Endodermal cell (in vitro differentiated cells): Measurements from ENCODE around the gene SLC28A1. TPM values are rescaled to one million over a fixed set of nuclear protein-coding genes. Genes with fewer than 3 reads are reported as not detected.

Source experiments
- DNase-seq: peaks from one replicate; pipeline ENCODE4 v3.0.0-alpha.2; 2017
- H3K27ac ChIP-seq: 2 replicates; pipeline ENCODE4 v1.5.1; 2013; ENCODE audit warnings: mild to moderate bottlenecking, low read depth, low read length, moderate library complexity
- H3K27me3 ChIP-seq: 2 replicates; pipeline ENCODE4 v1.6.1; 2013; ENCODE audit warnings: mild to moderate bottlenecking, low read length, moderate library complexity; ENCODE audit not compliant: insufficient read depth, control insufficient read depth, poor library complexity, severe bottlenecking
- H3K36me3 ChIP-seq: 2 replicates; pipeline ENCODE4 v1.7.0; 2013; ENCODE audit warnings: mild to moderate bottlenecking, low read length, moderate library complexity; ENCODE audit not compliant: control insufficient read depth, insufficient read depth
- H3K4me1 ChIP-seq: one replicate; pipeline ENCODE4 v1.7.0; 2013; ENCODE audit warnings: low read length; ENCODE audit not compliant: control insufficient read depth, insufficient read depth
- H3K4me3 ChIP-seq: 2 replicates; pipeline ENCODE4 v1.5.1; 2013; ENCODE audit warnings: mild to moderate bottlenecking, low read length, moderate library complexity
- H3K9ac ChIP-seq: 2 replicates; pipeline ENCODE4 v1.6.1; 2013; ENCODE audit warnings: mild to moderate bottlenecking, low read length, moderate library complexity; ENCODE audit not compliant: poor library complexity, severe bottlenecking; ENCODE audit errors: extremely low read depth
- H3K9me3 ChIP-seq: 2 replicates; pipeline ENCODE4 v1.6.1; 2013; ENCODE audit warnings: mild to moderate bottlenecking, low read length, moderate library complexity; ENCODE audit not compliant: control insufficient read depth
- H3K27ac Mint-ChIP-seq: 2 replicates; pipeline ENCODE4 v1.8.0; 2020; ENCODE audit warnings: mixed read lengths
- H3K27me3 Mint-ChIP-seq: 2 replicates; pipeline ENCODE4 v1.8.0; 2021; ENCODE audit warnings: mild to moderate bottlenecking, mixed read lengths; ENCODE audit not compliant: insufficient read depth
- H3K36me3 Mint-ChIP-seq: 2 replicates; pipeline ENCODE4 v1.8.0; 2020; ENCODE audit warnings: low read depth, mixed read lengths
- H3K4me1 Mint-ChIP-seq: 2 replicates; pipeline ENCODE4 v1.8.0; 2020; ENCODE audit warnings: mixed read lengths
- H3K4me3 Mint-ChIP-seq: 2 replicates; pipeline ENCODE4 v1.8.0; 2020; ENCODE audit warnings: mild to moderate bottlenecking, moderate library complexity, mixed read lengths
- H3K9me3 Mint-ChIP-seq: 2 replicates; pipeline ENCODE4 v1.8.0; 2020; ENCODE audit warnings: mild to moderate bottlenecking, mixed read lengths
- WGBS, 2 experiments: methylation state at CpG; one replicate each; pipeline versions ENCODE4 v1.1.5 to v1.1.7; 2013; ENCODE audit warnings: missing lambda C conversion rate in 2 of 2, mixed read lengths in 1 of 2; ENCODE audit not compliant: insufficient coverage in 1 of 2, insufficient read length in 1 of 2; 5-methylcytosine and 5-hydroxymethylcytosine counted together
- long read RNA-seq, 4 experiments: library from polyadenylated mRNA in 2 of 4; library from RNA in 1 of 4; library from capped mRNA in 1 of 4; stranded (forward) in 3 of 4; unstranded in 1 of 4; transcript quantifications; one replicate each; pipeline ENCODE4 v2.0.0, GENCODE V29; 2020 to 2021; ENCODE audit warnings: inconsistent platforms in 1 of 4
- polyA plus RNA-seq, 2 experiments: library from polyadenylated mRNA; stranded (reverse); fragments of 50-300 nt; gene quantifications; one replicate each; pipeline ENCODE4 v1.2.3, GENCODE V29; 2013
- total RNA-seq, 2 donors: library from RNA; stranded (reverse); fragmentation: NEBNext Ultra II Directional in 1 of 2; extraction: Animal tissue kit (Norgen Biotek cat#: 25700) in 1 of 2; gene quantifications; 2 replicates in 1 of 2; 3 replicates in 1 of 2; pipeline ENCODE4 v1.2.1, GENCODE V29; 2021
- TF ChIP-seq, protein P1 (sequence below): fragments of 200-600 bp; sonication (generic); conservative IDR thresholded peaks from 2 replicates; pipeline ENCODE4 v1.5.0; 2021; ENCODE audit warnings: antibody characterized with exemption, mild to moderate bottlenecking

Gene SLC28A1, protein sequence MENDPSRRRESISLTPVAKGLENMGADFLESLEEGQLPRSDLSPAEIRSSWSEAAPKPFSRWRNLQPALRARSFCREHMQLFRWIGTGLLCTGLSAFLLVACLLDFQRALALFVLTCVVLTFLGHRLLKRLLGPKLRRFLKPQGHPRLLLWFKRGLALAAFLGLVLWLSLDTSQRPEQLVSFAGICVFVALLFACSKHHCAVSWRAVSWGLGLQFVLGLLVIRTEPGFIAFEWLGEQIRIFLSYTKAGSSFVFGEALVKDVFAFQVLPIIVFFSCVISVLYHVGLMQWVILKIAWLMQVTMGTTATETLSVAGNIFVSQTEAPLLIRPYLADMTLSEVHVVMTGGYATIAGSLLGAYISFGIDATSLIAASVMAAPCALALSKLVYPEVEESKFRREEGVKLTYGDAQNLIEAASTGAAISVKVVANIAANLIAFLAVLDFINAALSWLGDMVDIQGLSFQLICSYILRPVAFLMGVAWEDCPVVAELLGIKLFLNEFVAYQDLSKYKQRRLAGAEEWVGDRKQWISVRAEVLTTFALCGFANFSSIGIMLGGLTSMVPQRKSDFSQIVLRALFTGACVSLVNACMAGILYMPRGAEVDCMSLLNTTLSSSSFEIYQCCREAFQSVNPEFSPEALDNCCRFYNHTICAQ
- not detected for total RNA-seq
- polyA plus RNA-seq (2013, experiment 1 of 2), result not detected
- not detected for polyA plus RNA-seq (2013, experiment 2 of 2)
- long read RNA-seq, experiment 1, result 0 reads
- long read RNA-seq, experiment 2, result 0 reads
- long read RNA-seq, experiment 3, result 0 reads
- long read RNA-seq, experiment 4, result 0 reads

DNA sequence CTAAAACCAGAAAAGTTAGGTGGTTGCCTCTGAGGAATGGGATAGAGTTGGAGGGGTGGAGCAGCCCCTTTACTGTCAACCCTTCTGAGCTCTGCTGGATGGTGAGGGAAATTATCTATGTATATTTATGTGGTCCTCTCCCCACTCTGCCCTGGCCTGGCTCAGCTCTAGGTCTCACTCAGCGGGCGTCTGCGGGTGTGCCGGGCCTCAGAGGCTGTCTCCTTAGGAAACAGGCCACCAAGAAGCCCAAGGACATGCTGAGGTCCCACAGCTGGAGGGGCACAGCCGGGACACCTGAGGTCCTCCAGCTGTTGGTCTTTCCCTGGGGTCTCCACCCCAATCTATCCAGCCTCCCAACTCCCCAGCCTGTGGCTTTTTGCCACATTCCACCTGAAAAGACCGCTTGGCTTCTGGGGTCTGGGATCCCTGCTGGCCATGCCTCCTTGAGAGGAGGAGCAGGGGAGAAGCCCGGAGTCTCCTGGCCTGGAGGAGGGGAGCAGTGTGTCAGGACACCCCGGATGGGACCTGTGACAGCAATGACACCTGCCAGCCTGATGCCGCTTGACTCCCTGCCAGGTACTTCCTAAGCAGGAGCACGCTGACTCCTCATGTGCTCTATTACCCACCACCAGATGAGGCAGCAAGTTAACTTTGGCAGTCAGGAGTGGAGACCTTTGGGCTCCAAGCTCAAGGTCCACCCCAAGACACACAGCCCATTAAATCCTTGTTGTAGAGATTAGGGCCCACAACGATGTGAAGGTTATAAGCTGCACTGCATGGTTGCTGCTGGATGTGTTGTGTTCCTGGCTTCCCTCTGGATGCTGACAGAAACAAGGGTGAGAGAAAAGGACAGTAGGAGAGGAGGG lies at the start of gene SLC28A1:
Gene SLC28A1, plus strand, starts transcription at position 747 of the 866 bp plus-strand sequence. CDS start 3,099 bp downstream, outside the sequence.
- H3K36me3 ChIP-seq, result no peaks in the 10 kb centered on the region
- H3K4me3 ChIP-seq, result no peak within 1 kb of the TSS
- WGBS, 2 experiments, result 92 to 98% methylated on average over 6 to 11 of the region's 11 CpGs
- no peaks in the 10 kb centered on the region for H3K27me3 ChIP-seq
- no peak within 1 kb of the TSS for H3K27ac ChIP-seq
- Mint-ChIP-seq H3K27me3 (peaks cover 2% of the 10 kb centered on the region), H3K4me1 (no peaks in the 10 kb centered on the region), H3K4me3 (no peak within 1 kb of the TSS), H3K27ac (no peak within 1 kb of the TSS), H3K36me3 (no peaks in the 10 kb centered on the region), H3K9me3 (no peaks in the 10 kb centered on the region)
- no peaks in the 10 kb centered on the region for H3K9me3 ChIP-seq
- H3K4me1 ChIP-seq, result no peaks in the 10 kb centered on the region
- TF ChIP-seq, protein P1, sequence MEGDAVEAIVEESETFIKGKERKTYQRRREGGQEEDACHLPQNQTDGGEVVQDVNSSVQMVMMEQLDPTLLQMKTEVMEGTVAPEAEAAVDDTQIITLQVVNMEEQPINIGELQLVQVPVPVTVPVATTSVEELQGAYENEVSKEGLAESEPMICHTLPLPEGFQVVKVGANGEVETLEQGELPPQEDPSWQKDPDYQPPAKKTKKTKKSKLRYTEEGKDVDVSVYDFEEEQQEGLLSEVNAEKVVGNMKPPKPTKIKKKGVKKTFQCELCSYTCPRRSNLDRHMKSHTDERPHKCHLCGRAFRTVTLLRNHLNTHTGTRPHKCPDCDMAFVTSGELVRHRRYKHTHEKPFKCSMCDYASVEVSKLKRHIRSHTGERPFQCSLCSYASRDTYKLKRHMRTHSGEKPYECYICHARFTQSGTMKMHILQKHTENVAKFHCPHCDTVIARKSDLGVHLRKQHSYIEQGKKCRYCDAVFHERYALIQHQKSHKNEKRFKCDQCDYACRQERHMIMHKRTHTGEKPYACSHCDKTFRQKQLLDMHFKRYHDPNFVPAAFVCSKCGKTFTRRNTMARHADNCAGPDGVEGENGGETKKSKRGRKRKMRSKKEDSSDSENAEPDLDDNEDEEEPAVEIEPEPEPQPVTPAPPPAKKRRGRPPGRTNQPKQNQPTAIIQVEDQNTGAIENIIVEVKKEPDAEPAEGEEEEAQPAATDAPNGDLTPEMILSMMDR, result no peak
- DNase-seq, result no peak
- H3K9ac ChIP-seq, result no peak within 1 kb of the TSS

DNA sequence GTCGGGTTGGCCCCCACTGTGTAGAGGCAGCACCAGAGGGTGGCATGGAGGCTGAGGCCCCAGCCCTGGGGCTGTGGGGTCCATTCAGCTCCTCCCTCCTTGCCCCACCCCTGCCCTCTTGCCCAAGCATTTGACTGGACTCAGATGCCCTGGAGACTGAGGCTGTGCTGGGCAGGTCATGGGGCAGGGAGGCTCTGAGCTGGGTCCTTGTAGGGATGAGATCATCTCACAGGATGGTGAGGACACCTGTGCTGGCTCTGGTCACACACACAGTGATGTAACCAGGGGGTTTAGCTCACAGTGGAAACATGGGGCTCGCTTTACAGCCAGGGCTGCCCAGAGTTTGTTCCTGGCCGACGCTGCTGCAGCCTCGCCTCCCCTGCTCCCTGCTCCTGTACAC lies 49.5 kb upstream of the SLC28A1 start:
- Mint-ChIP-seq H3K4me1 (peaks cover 7% of the 10 kb centered on the region), H3K36me3 (peaks cover 79% of the 10 kb centered on the region), H3K4me3 (no peak overlapping the region), H3K9me3 (no peaks in the 10 kb centered on the region), H3K27me3 (no peaks in the 10 kb centered on the region), H3K27ac (no peak overlapping the region)
- Histone ChIP-seq H3K4me3 (no peak overlapping the region), H3K36me3 (peaks cover 81% of the 10 kb centered on the region), H3K4me1 (peaks cover 13% of the 10 kb centered on the region), H3K27ac (no peak overlapping the region), H3K9ac (no peak overlapping the region), H3K9me3 (no peaks in the 10 kb centered on the region), H3K27me3 (no peaks in the 10 kb centered on the region)
- WGBS, 2 experiments, result 91 to 95% methylated on average over 5 of the region's 5 CpGs
- TF ChIP-seq, protein P1, result no peak
- no peak for DNase-seq

DNA sequence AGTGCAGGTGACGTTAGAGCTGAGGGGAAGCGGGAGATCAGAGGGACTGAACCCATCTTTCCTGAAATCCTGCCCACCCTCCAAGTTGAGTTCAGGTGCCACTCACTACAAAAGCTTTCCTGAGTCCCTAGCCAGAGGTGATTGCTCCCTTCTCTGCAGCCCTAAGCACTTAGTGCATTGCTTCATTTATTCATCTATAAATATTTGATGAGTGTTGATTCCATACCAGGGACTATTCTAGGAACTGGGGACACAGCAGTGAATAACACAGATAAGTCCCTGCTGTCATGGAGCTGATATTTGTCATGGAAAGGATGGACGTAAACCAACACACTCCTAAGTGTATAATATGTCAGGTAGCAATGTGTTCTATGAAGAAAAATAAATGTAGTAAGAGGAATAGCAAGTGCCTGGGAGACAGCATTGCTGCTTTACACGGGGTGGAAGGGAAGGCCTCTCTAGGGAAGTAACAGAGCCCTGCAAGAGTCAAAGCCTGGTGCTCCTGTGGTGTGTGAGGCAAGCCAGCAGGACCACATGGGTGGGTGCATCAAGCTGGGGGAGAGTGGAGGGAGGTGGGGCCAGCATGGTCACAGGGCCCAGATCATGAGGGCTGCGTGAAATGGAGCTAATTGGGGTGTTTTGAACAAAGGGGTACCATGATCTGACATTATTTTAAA lies 48.7 kb upstream of the SLC28A1 start:
- TF ChIP-seq, protein P1, result no peak
- no peak overlapping the region for H3K9ac ChIP-seq
- no peak overlapping the region for H3K27ac ChIP-seq
- DNase-seq, result peak; percentile 13
- Mint-ChIP-seq H3K4me3 (no peak overlapping the region), H3K27me3 (no peaks in the 10 kb centered on the region), H3K4me1 (peaks cover 7% of the 10 kb centered on the region), H3K36me3 (peaks cover 77% of the 10 kb centered on the region), H3K9me3 (no peaks in the 10 kb centered on the region), H3K27ac (peak overlapping the region; percentile 6)
- H3K4me1 ChIP-seq, result peaks cover 13% of the 10 kb centered on the region
- H3K9me3 ChIP-seq, result no peaks in the 10 kb centered on the region
- WGBS, 2 experiments, result 93 to 96% methylated on average over 4 to 5 of the region's 5 CpGs
- no peak overlapping the region for H3K4me3 ChIP-seq
- H3K27me3 ChIP-seq, result no peaks in the 10 kb centered on the region
- peaks cover 75% of the 10 kb centered on the region for H3K36me3 ChIP-seq
